ENCODE data around the gene TMEM87A. TPM values are rescaled to one million over a fixed set of nuclear protein-coding genes. Genes with fewer than 3 reads are reported as not detected.
"Not testable (repeated sequence)": the region's sequence is repeated elsewhere in the genome, so short reads cannot be mapped to it uniquely, and the experiment has no call there.

The TMEM87A gene, protein sequence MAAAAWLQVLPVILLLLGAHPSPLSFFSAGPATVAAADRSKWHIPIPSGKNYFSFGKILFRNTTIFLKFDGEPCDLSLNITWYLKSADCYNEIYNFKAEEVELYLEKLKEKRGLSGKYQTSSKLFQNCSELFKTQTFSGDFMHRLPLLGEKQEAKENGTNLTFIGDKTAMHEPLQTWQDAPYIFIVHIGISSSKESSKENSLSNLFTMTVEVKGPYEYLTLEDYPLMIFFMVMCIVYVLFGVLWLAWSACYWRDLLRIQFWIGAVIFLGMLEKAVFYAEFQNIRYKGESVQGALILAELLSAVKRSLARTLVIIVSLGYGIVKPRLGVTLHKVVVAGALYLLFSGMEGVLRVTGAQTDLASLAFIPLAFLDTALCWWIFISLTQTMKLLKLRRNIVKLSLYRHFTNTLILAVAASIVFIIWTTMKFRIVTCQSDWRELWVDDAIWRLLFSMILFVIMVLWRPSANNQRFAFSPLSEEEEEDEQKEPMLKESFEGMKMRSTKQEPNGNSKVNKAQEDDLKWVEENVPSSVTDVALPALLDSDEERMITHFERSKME
- total RNA-seq (2014; rRNA removed; shearing (Covaris generic)): 76.7 and 80.0 TPM in 2 replicates

DNA sequence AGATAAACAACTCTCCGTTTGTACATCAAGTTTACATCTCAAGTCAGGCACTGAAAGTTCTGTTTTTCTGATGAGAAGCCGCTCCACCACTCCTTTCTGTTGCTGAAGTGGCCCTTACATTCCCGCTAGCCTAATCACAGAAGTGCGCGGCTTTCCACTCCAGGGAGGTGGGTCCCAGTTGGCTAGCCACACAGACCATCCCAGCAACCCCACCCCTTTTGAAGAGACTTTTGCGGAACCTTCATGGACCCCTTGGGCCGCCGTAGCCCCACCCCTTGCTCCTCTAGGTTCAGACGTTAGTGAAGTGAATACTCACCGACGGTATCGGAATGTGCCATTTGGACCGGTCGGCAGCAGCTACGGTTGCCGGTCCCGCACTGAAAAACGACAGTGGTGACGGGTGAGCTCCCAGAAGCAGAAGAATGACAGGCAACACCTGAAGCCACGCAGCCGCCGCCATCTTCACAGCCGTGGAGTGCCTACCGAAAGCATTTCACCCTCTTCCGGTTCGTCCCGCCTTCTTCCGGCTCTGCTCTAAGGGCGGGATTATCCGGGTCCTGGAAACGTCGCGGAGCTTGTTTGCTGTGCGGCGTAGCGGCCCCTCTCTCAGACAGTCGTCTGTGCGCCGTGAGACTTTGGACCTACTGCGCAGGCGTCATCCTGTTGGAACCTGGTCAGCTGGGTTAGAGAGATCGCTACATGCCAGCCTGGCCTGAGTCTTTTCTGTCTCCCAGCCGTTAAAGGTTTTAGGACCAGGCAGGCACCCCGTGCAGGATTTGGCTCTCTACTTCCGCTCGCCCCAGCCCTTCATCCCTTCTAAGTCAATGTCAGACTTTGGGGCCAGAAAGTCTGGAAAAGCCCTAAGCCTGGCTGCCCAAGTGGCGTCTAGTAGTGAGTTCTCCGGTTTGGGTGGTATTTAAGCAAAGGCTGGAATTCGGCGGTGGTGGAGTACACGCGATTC, at the start of gene TMEM87A, which contains the start of gene GANC:
TMEM87A (minus strand) TSS at position 495 of the 961 bp plus-strand sequence; CDS start at position 460, 35 bp downstream.
GANC (plus strand) TSS at position 263 of the 961 bp plus-strand sequence. CDS start 1,281 bp downstream, outside the sequence.
- peak; percentile 99 for DNase-seq (ENCODE audit: low read depth)

DNA sequence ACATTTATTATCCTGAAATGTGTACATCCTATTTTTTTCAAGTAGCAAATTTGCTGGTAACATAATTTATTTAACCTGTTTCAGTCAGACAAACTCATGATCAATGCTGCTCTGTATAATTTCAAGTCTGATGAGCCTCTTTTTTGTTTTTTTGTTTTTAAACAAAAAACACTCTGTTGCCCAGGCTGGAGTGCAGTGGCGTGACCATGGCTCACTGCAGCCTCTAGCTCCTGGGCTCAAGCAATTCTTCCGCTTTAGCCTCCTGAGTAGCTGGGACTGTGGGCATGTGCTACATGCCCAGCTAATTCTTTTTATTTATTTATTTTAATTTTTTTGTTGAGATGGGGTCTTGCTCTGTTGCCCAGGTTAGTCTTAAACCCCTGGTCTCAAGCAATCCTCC, 46.0 kb upstream of the TMEM87A start:
- no peak for DNase-seq (ENCODE audit: low read depth)

DNA sequence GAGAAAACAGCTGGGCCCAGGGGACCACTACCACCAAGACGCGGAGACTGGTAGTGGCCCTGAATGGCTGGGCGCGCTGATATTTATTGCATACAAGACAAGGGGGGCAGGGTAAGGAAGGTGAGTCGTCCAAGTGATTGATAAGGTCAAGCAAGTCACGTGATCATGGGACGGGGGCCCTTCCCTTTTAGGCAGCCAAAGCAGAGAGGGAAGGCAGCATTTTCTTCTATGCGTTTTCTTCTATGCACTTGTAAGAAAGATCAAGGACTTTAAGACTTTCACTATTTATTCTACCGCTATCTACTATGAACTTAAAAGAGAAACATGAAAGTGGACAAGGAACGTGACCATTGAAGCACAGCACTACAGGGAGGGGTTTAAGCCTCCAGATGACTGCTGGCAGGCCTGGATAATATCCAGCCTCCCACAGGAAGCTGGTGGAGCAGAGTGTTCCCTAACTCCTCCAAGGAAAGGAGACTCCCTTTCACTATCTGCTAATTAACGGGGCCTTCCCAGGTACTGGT, 43.1 kb upstream of the TMEM87A start:
- not testable (repeated sequence) for DNase-seq (ENCODE audit: low read depth)

DNA sequence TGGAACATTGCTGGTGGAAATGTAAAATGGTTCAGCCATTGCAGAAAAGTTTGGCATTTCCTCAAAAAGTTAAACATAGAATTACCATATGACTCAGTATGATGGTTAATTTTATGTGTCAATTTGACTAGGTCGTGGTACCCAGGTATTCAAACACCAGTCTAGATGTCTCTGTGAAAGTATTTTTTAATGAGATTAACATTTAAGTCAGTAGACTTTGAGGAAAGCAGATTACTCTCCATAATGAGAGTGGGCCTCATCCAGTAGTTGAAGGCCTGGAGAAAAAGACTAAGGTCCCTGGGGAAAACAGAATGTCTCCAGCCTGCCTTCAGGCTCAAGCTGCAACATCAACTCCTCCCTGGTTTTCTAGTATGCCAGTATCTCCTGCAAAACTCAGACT, 42.3 kb upstream of the TMEM87A start:
- DNase-seq (ENCODE audit: low read depth): no peak

DNA sequence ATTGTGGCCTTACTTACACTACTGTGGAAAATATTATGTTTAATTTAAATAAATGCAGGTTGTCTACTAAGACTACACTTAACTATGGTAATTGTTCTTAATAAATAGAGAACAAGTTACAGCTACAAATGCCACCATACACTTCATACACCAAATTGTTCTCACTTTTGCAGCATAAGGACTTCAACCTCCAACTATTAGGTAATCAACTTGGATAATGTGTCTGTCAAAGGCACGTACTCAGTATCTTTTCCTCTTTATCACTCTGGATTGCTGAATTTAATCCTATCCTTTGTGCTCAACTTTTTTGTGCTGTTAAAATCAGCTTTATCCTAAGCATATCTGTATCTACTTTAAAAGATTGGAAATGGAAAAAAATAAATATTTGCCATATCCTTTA, 41.6 kb upstream of the TMEM87A start:
- no peak for DNase-seq (ENCODE audit: low read depth)

DNA sequence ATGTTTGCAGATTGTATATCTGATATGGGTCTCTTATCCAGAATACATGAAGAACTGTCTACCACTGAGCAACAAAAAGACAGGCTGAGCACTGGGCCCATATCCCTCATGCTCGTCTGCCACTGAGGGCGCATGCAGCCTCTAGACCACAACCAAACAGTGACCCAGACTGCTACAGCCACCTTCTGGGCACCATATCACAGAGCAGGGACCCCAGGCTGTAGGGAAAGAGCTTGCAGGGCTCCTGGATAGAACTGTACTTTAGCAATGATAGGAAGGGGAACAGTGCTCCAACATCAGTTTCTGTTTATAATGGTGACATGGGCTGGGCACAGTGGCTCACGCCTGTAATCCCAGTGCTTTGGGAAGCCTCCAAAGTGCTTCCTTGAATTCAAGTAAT, 40.2 kb upstream of the TMEM87A start:
- DNase-seq (ENCODE audit: low read depth): no peak

DNA sequence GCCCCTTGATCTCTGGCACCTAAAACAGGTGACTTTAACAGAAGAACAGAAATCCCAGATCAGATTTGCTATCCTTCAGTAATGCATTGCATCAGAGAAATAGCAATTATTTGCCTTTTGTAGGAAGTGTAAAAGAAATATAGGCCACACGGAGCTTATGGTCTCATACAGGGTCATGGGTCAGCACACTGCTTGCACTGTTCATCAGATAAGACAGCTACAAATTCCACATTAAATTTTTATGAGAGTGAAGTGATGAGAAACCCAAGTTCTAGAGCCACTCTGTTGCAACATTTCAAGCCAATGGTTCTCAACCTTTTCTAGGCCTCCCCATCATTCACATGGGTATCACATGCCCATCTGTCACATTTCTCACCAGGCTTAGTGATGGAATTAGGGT, 33.4 kb upstream of the TMEM87A start:
- DNase-seq (ENCODE audit: low read depth): no peak

DNA sequence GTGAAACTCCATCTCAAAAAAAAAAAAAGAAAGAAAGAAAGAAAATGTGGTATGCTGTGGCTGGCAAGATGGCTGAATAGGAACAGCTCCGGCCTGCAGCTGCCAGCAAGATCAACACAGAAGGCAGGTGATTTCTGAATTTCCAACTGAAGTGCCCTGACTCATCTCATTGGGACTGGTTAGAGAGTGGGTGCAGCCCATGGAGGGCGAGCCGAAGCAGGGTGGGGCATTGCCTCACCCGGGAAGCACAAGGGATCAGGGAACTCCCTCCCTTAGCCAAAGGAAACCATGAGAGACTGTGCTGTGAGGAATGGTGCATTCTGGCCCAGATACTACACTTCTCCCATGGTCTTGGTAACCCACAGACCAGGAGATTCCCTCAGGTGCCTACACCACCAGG, 27.8 kb upstream of the TMEM87A start:
- not testable (repeated sequence) for DNase-seq (ENCODE audit: low read depth)

DNA sequence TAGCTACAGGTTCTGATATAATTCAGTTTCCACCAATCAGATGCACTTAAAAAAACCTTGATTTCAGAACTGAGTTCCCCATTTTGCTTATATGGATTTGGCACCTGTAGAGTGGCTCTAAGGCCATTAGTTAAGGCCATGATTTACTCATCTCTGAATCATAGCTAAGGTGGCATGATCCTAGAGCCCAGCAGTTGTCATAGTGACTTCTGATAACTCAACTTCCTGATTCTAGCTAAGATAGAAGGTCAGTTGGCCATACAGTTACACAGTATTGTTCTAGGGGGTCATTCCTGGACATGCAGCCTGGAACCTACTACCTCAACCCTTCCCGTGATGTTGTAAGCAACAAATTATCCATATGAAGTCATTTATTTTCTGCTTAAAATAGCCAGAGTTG, 15.9 kb upstream of the TMEM87A start:
- no peak for DNase-seq (ENCODE audit: low read depth)

DNA sequence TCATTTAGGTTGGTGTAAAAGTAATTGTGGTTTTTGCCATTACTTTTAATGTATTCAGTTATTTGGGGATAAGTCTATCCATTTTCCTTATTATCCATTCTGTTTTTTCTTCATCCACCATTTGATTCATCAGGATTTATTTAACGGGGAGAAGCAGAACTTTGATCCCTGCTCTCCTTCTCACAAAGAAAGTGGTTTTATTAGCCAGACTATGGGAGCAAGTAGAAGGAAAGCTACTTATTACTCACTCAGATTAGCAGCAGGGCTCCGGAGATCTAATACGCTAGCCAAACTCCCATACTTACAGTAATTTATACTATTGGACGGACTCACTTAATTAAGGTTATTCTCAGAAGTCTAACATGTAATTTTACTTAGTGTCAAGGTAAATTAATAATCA, 14.7 kb upstream of the TMEM87A start:
- no peak for DNase-seq (ENCODE audit: low read depth)

DNA sequence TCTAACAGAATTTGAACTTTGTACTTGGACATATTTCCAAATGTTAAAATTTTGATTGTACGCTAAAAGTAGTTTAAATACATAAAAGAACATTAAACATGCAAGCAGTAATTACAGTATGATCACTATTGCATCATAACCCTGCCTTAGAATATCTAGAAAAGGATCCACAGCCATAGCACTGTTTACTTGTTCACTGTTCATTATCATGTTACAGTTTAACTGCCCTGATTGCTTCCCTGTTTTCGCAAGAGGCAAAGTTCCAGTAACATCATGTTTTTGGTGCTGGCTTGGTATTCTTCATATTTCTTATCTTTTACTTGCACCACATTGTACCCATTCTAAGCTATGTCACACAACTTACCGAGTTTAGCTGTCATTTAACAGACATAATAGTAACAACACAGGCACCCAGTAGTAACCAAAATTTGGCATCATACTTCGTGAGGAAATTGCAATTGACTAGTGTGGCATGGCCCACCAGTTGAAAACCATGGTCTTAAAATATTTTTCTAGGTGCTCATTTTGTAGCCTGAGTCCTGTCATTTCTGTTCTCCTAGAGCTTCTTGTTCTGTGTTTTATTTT, 13.3 kb upstream of the TMEM87A start:
- no peak for DNase-seq (ENCODE audit: low read depth)

DNA sequence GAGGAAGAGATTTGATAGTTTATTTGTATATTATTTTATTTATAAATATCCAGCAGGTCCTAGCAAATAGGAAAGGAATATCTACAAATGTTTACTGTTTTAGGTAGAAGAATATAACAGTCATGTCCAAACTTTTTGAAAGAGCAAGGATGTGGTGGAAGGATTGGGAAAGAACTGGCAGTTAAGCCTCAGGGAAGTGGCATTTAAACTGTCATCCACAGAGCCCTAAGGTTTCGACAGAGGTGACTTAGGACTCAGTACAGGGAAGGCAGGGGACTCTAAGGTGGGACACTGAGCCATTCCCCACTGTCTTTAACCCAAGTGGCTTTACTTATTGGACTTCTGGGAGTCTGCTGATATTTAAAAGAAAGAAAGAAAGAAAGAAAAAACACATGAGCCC, 11.8 kb upstream of the TMEM87A start:
- DNase-seq (ENCODE audit: low read depth): no peak

DNA sequence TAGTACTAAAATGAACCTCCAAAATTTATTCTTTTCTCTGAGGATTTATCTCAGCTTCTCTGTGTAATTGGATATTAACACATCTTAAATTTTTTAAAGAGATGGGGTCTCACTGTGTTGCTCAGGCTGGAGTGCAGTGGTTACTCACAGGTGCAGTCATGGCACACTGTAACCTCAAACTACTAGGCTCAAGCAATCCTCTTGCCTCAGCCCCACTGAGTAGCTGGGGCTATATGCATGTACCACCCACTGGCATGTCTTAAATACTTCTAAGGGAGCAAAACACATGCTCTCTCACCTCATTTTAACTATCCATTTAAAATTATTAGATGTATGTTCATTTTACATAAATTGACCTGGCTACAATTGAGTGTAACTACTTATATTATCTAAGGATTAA, 11.3 kb upstream of the TMEM87A start:
- DNase-seq (ENCODE audit: low read depth): no peak

DNA sequence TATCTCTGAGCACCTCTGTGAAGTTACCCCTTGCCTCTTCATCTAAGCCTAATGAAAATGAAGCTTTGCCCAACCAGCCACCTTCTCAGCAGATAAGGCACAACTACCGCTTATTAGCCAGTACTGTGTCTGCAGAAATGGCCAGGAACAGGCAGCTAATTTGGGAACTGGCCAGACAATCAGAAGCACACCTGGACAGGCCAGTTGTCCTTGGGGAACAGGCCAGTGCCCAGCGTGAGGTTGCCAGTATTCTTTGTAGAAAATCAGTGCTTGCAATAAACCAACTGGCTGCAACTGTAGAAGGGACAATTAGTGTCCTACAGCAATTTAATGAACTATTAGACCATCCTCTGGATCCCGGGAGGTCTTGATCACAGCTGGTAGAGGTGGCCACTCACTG, 10.4 kb upstream of the TMEM87A start:
- DNase-seq (ENCODE audit: low read depth): no peak

DNA sequence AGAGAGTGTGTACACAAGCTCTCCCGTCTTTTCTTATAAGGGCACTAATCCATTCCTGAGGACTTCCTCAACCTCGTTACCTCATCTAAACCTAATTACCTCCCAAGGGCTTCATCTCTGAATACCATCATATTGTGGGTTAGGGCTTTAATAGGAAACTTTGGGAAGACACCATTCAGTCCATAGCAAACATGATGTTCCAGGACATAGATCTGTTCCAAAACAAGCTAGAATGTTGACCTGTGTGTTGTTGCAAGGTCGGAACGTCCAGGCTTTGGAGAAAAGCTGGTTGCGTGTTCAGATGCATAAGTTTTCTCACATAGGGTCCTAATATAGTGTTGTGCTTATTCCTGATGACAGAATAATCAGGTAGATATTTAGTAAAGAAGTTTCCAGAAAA, 9.7 kb upstream of the TMEM87A start:
- no peak for DNase-seq (ENCODE audit: low read depth)

DNA sequence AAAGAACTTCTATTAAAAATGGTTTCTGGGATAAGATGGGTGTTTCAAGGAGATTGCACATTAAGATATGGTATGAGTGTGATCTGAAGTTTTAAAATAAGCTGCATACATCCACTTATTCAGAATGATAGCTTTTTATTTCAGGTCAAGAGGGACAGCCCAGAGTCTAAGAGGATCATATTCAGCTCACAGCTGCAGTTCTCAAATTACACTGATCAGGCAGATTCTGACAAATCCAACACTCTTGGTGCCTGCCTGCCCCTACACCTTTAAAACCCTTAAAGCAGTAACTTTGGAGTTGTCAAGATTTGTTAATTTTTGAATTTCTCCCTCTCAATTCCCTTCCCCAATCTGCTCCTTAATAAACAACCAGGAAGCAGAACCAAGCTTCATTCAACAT, 9.1 kb upstream of the TMEM87A start:
- no peak for DNase-seq (ENCODE audit: low read depth)

DNA sequence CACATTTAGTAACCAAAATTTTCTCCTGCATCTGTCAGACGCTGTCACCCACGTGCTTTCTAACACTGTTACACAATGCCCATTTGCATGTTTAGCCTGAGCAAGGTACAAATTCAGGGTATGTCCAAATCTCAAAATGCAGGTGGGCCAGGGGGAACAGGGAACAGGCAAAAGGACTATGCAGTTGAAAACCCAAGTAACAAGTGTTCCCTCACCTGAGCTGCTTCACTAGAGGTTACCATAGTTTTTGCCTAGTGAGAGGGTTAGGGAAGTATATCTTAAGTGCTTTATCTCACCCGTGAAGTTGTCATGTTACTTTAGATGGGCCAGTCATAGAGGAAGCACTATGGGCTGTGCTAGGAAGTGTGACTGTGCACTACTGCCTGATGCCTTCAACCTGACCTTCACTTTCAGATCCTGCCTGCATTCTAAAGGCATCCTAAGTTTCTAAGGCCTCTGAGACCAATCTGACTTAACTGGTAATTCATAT, 6.0 kb upstream of the TMEM87A start:
- no peak for DNase-seq (ENCODE audit: low read depth)

DNA sequence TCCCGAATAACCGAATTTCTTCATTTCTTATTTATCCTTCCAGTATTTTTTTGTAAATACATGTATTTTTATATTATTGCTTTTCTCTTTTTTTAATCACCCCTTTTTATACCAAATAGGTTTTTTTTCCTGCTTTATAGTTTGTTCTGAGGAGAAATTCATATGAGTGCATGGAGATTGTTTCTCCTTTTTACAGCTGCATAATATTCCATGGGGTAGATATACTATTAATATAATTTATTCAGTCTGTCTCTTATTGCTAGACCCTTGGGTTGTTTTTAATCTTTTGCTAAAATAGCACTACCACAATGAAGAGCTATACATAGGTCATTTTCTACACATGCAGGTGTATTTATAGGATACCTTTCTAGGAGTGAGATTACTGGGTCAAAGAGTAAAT, 3.5 kb upstream of the TMEM87A start:
- DNase-seq (ENCODE audit: low read depth): no peak

DNA sequence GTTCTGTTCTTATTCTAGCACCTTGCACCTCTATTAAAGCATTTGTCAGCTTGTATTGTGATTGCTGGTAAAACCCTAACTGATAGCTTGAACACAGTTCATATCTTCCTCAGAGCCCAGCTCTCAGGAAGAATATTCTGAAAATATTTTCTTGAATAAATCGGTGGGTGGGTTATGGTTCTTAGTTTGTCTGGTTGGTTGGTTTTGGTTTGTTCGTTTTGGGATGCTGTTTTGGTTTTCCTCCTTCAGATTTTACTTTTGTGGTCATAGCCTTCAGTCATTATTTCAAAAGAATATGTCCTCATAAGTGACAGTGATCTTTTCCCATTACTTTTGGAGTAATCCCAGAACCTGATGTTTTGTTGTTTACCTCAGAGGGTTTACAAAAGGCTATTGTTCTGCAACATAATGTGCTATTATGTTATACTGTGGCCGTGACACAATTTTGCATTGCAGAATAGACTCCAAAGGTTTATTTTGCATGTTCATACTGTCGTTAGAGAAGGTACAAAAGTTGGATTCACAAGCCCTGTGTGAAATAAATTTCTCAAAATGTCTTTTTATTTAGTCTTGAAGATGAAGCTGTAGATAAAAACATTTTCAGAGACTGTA, 2.7 kb upstream of the TMEM87A start:
- DNase-seq (ENCODE audit: low read depth): no peak

DNA sequence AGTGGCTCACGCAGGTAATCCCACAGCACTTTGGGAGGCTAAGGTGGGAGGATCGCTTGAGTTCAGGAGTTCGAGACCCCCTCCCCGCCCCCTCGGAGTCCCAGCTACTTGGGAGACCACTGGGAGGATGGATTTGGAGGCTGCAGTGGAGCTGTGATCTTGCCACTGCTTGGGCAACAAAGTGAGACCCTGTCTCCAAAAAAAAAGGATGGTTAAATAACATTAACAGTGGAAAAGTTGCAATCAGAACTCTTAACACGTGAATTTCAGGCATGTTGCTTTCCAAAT, 1.4 kb upstream of the TMEM87A start:
- no peak for DNase-seq (ENCODE audit: low read depth)

Data from RPMI7951 (cell line).